Measurements from ENCODE around the gene GLT1D1. TPM values are rescaled to one million over a fixed set of nuclear protein-coding genes. Genes with fewer than 3 reads are reported as not detected.
A peak's percentile ranks its signal among the peaks of the same experiment; 100 is the strongest.

The GLT1D1 gene
- total RNA-seq, 1 donor from 2014 or later, result 5.3 TPM

DNA sequence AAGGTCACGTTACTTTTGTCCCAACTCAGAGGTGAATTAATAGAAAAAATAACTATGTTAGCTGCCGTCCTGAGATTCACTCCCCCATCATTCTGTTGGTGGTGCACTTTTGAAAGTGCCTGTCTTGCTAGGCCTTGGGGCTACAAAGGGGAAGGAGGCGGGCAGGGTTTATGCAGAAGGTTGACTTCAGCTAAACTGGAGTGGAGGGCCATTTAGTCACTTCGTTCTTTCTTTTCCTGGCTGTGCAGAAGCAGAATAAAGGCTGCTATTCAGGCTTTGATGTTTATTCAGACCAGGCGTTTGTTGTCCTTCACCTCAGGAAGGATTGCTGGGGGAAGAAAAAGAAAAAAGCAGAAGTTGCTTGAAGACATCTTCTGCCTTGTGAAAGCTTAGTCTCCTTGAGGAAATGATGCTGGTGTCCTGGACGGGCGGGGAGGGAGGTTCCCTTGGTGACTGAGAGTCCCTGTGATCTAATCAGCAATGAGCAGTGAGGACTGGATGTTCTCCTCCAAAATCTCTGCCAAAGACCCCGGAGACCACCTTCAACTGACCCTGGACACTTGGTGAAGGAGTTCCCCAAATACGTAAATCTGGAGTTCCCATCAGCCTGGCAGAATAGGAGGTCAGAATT is 4.0 kb downstream of the GLT1D1 start:
- ATAC-seq, result peak; percentile 54 to 76

DNA sequence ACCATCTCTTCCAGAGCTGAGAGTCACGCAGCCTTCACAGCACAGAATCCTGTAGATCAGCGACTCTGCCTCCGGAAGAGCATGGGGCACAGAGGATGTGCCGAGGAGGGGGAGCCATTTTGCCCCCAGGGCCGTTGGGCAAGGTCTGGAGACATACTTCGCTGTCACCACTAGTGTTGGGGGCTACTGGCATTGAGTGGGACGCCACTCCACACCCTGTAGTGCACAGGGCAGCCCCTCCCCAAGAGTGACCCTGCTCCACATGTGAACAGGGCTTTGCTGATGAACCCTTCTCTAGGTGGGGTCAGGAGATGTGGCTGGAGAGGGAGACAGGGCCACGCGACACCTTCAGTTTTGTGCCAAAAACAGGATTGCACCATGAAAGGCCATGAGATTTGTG is 6.0 kb downstream of the GLT1D1 start:
- Histone ChIP-seq H3K27ac (no peak overlapping the region), H3K4me1 (no peaks in the 10 kb centered on the region), H3K9me3 (no peaks in the 10 kb centered on the region), H3K4me3 (no peak overlapping the region), H3K36me3 (no peaks in the 10 kb centered on the region), H3K27me3 (ENCODE audit: low read depth) (peaks cover 6% of the 10 kb centered on the region)
- TF ChIP-seq, protein P1, sequence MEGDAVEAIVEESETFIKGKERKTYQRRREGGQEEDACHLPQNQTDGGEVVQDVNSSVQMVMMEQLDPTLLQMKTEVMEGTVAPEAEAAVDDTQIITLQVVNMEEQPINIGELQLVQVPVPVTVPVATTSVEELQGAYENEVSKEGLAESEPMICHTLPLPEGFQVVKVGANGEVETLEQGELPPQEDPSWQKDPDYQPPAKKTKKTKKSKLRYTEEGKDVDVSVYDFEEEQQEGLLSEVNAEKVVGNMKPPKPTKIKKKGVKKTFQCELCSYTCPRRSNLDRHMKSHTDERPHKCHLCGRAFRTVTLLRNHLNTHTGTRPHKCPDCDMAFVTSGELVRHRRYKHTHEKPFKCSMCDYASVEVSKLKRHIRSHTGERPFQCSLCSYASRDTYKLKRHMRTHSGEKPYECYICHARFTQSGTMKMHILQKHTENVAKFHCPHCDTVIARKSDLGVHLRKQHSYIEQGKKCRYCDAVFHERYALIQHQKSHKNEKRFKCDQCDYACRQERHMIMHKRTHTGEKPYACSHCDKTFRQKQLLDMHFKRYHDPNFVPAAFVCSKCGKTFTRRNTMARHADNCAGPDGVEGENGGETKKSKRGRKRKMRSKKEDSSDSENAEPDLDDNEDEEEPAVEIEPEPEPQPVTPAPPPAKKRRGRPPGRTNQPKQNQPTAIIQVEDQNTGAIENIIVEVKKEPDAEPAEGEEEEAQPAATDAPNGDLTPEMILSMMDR (IDR thresholded peaks at IDR 0.05), result no peak
- DNase-seq (no peak), ATAC-seq (no peak)
- intact Hi-C loops (cut with DNase I), result no loop called here

More for the DNA sequence above, 4.0 kb downstream of the GLT1D1 start:
- DNase-seq, result peak; percentile 73
- H3K4me3 ChIP-seq, result no peak overlapping the region
- H3K4me1 ChIP-seq, result no peaks in the 10 kb centered on the region
- H3K9me3 ChIP-seq, result no peaks in the 10 kb centered on the region
- TF ChIP-seq, protein P1 (IDR thresholded peaks at IDR 0.05), result no peak
- no peaks in the 10 kb centered on the region for H3K36me3 ChIP-seq
- intact Hi-C loops (cut with DNase I), result no loop called here
- H3K27me3 ChIP-seq (ENCODE audit: low read depth), result peaks cover 18% of the 10 kb centered on the region
- peak overlapping the region; percentile 24 for H3K27ac ChIP-seq

DNA sequence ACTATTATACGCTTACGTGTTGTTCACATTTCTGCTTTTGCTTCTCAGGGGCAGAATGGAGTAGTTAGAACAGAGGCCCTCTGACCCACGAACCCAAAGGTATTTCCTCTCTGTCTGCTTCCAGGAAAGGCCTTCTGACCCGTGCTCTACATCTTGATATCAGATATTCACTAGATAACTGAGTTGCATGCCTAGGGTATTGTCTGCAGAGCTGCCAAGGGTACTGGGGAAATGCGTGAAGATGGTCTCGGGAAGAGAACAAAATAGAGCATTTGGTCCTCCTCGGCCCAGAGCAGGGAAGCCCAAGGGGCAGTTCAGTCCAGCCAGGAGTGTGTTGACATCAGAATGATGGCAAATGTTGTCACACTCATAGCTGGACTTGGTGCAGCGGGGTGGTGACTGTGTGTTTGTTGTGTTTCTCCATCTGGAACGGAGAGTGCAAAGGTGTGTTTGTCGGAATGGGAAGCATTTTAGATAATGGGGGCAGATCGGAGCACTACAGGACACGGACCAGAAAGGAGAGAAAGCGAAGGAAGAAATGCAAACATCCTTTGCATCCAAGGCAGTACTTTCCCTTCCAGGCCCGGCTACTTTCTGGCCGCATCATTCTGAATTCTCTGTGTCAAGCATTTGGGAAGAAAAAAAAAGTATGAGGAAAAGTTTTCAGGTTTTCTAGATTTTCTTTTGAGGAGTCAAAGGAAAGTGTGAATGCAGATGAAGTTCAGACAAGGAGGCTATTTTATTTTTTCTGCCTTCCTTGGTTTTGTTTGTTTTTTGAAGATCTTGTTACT is 8.1 kb downstream of the GLT1D1 start:
- ATAC-seq, result no peak
- no peak for DNase-seq

GRCh38 chr12:128863957-128864356 is 10.7 kb downstream of the GLT1D1 start:
- H3K9me3 ChIP-seq, result no peaks in the 10 kb centered on the region
- no peaks in the 10 kb centered on the region for H3K27me3 ChIP-seq (ENCODE audit: low read depth)
- H3K4me1 ChIP-seq, result no peaks in the 10 kb centered on the region
- intact Hi-C loops (cut with DNase I), result no loop called here
- ATAC-seq (no peak), DNase-seq (no peak)
- no peak overlapping the region for H3K27ac ChIP-seq
- TF ChIP-seq, protein P1 (IDR thresholded peaks at IDR 0.05), result no peak
- H3K36me3 ChIP-seq, result no peaks in the 10 kb centered on the region
- no peak overlapping the region for H3K4me3 ChIP-seq

More for the DNA sequence above, 8.1 kb downstream of the GLT1D1 start:
- Histone ChIP-seq H3K9me3 (no peaks in the 10 kb centered on the region), H3K27ac (no peak overlapping the region), H3K4me3 (no peak overlapping the region), H3K27me3 (ENCODE audit: low read depth) (no peaks in the 10 kb centered on the region), H3K36me3 (no peaks in the 10 kb centered on the region), H3K4me1 (no peaks in the 10 kb centered on the region)
- intact Hi-C loops (cut with DNase I), result no loop called here
- TF ChIP-seq, protein P1 (IDR thresholded peaks at IDR 0.05), result no peak

GRCh38 chr12:128864516-128865186 is 11.4 kb downstream of the GLT1D1 start:
- H3K4me1 ChIP-seq, result no peaks in the 10 kb centered on the region
- no peak overlapping the region for H3K4me3 ChIP-seq
- no peak for DNase-seq
- H3K27me3 ChIP-seq (ENCODE audit: low read depth), result no peaks in the 10 kb centered on the region
- intact Hi-C loops (cut with DNase I), result no loop called here
- H3K36me3 ChIP-seq, result no peaks in the 10 kb centered on the region
- TF ChIP-seq, protein P1 (IDR thresholded peaks at IDR 0.05), result no peak
- peak in 1 of 2 donors; percentile 48 for ATAC-seq
- H3K27ac ChIP-seq, result no peak overlapping the region
- no peaks in the 10 kb centered on the region for H3K9me3 ChIP-seq

All from lower lobe of right lung (tissue), 2 donors.